OCI-LY1 (cell line): ENCODE measurements around the gene CTPS1.

Source experiments
- H2AFZ ChIP-seq: fragments of 200-600 bp; sonication (generic), shearing (Covaris generic); 2 replicates; pipeline ENCODE4 v1.6.0; 2014; ENCODE audit warnings: antibody characterized with exemption, mild to moderate bottlenecking, low read length
- H3F3A ChIP-seq: fragments of 200-600 bp; sonication (generic), shearing (Covaris generic); 2 replicates; pipeline ENCODE4 v1.6.0; 2014; ENCODE audit warnings: mild to moderate bottlenecking, antibody characterized with exemption, low read length, moderate library complexity; ENCODE audit not compliant: insufficient read depth
- H3K27ac ChIP-seq: fragments of 200-600 bp; sonication (generic); 2 replicates; pipeline ENCODE4 v1.5.1; 2014; ENCODE audit warnings: low read length, mixed run types, mild to moderate bottlenecking, low read depth; ENCODE audit not compliant: poor library complexity, severe bottlenecking
- H3K27me3 ChIP-seq: fragments of 200-600 bp; sonication (generic); 2 replicates; pipeline ENCODE4 v1.6.0; 2014; ENCODE audit warnings: antibody characterized with exemption, mild to moderate bottlenecking, low read length, moderate library complexity; ENCODE audit not compliant: insufficient read depth
- H3K36me3 ChIP-seq: fragments of 200-600 bp; sonication (generic); 2 replicates; pipeline ENCODE4 v1.6.1; 2014; ENCODE audit warnings: mild to moderate bottlenecking, antibody characterized with exemption, low read length, moderate library complexity, mixed read lengths; ENCODE audit not compliant: insufficient read depth
- H3K4me1 ChIP-seq: fragments of 200-600 bp; sonication (generic); 2 replicates; pipeline ENCODE4 v1.5.1; 2014; ENCODE audit warnings: mild to moderate bottlenecking, low read length, moderate library complexity; ENCODE audit not compliant: insufficient read depth, severe bottlenecking
- H3K4me2 ChIP-seq: fragments of 200-600 bp; sonication (generic), shearing (Covaris generic); 2 replicates; pipeline ENCODE4 v1.6.1; 2014; ENCODE audit warnings: low read length
- H3K4me3 ChIP-seq: fragments of 200-600 bp; sonication (generic); 2 replicates; pipeline ENCODE4 v1.5.1; 2014; ENCODE audit warnings: low read length, low read depth, mild to moderate bottlenecking, mixed read lengths; ENCODE audit not compliant: poor library complexity, severe bottlenecking
- H3K79me2 ChIP-seq: fragments of 200-600 bp; shearing (Covaris generic); 2 replicates; pipeline ENCODE4 v1.6.1; 2016; ENCODE audit warnings: mixed run types, low read length, mixed read lengths; ENCODE audit not compliant: insufficient read depth
- H3K9ac ChIP-seq: fragments of 200-600 bp; sonication (generic), shearing (Covaris generic); 2 replicates; pipeline ENCODE4 v1.6.1; 2014; ENCODE audit warnings: mild to moderate bottlenecking, low read length, mixed read lengths
- H3K9me2 ChIP-seq: fragments of 200-600 bp; sonication (generic), shearing (Covaris generic); 2 replicates; pipeline ENCODE4 v1.6.1; 2014; ENCODE audit warnings: low read depth, mild to moderate bottlenecking, low read length, mixed read lengths
- H3K9me3 ChIP-seq: fragments of 200-600 bp; shearing (Covaris generic); 2 replicates; pipeline ENCODE4 v1.6.1; 2014; ENCODE audit warnings: low read length, mixed read lengths
- H4K20me1 ChIP-seq: fragments of 200-600 bp; sonication (generic), shearing (Covaris generic); 2 replicates; pipeline ENCODE4 v1.6.0; 2016; ENCODE audit warnings: mild to moderate bottlenecking, low read length; ENCODE audit not compliant: insufficient read depth
- CTCF ChIP-seq: fragments of 200-600 bp; sonication (generic), shearing (Covaris generic); IDR thresholded peaks from 2 replicates; pipeline ENCODE4 v1.5.1; 2017; ENCODE audit warnings: mild to moderate bottlenecking, antibody characterized with exemption, low read length, moderate library complexity, mixed read lengths
- EZH2 ChIP-seq: fragments of 200-600 bp; sonication (generic), shearing (Covaris generic); IDR thresholded peaks from 2 replicates; pipeline ENCODE4 v1.8.0; 2017; ENCODE audit warnings: borderline replicate concordance, mixed run types, mild to moderate bottlenecking, antibody characterized with exemption, low read length, moderate library complexity, mixed read lengths

CTPS1 gene

DNA sequence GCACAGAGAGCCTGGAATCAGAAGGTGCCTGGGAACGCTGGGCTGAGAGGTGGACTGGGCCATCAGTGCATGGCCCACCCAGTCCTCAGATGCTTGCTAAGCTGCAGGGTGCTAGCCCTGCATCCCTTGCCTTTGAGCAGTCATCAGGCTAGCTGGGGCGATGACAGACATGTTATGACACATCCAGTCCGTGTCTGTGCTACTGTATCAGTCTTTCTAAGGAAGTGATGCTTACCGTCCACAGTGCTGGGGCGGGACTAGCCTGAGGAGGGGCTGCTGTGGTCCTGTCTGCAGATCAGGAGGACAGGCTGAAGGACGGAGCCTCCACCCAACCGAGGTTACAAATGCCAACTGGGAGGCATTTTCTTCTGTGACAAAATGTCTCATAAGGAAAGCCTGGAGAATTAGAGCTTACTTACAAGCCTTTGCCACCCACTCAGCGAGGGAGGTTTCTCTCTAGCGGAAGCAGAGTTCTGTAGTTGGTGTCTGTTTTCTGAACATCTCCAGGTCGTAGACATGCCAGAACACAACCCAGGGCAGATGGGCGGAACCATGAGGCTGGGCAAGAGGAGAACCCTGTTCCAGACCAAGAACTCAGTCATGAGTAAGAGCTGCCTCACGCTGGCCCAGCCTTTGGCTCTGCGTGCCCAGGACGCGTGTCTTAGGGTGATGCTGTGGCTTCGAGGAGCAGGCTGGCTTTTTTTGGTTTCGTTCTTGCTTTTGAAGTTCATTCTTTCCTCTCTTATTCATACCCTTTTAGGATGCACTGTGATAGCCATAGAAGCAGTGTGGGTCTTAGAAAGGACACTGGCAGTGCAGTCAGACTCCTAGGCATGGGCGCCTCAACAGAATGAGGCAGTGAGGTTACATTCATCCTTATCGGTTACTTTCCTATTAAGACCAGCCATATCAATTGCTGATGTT lies 27.7 kb downstream of the CTPS1 start:
- Histone ChIP-seq H3K4me2 (no peak overlapping the region), H3K4me1 (peaks cover 18% of the 10 kb centered on the region)

GRCh38 chr1:41009466-41009865 lies 30.0 kb downstream of the CTPS1 start:
- no peak overlapping the region for H3K4me3 ChIP-seq
- H3K79me2 ChIP-seq, result no peaks in the 10 kb centered on the region
- no peak overlapping the region for H3K4me2 ChIP-seq
- no peak overlapping the region for H3K27ac ChIP-seq
- no peaks in the 10 kb centered on the region for H3K9me2 ChIP-seq
- no peaks in the 10 kb centered on the region for H3K4me1 ChIP-seq
- H3F3A ChIP-seq, result no peaks in the 10 kb centered on the region
- no peaks in the 10 kb centered on the region for H3K9me3 ChIP-seq
- no peak overlapping the region for H3K9ac ChIP-seq
- no peak for TF ChIP-seq CTCF
- TF ChIP-seq EZH2, result no peak
- H3K27me3 ChIP-seq, result no peaks in the 10 kb centered on the region
- H3K36me3 ChIP-seq, result peaks cover 98% of the 10 kb centered on the region
- no peak overlapping the region for H2AFZ ChIP-seq
- no peaks in the 10 kb centered on the region for H4K20me1 ChIP-seq

More for the DNA sequence above, 27.7 kb downstream of the CTPS1 start:
- no peak for TF ChIP-seq EZH2
- TF ChIP-seq CTCF, result no peak
- Histone ChIP-seq H3K36me3 (peaks cover 98% of the 10 kb centered on the region), H3F3A (0 out of 2 replicates have a peak, but pooled peaks cover 6% of the 10 kb centered on the region), H3K27me3 (no peaks in the 10 kb centered on the region), H3K79me2 (no peaks in the 10 kb centered on the region), H3K9me2 (no peaks in the 10 kb centered on the region), H2AFZ (no peak overlapping the region), H3K9ac (no peak overlapping the region), H4K20me1 (no peaks in the 10 kb centered on the region), H3K27ac (no peak overlapping the region), H3K4me3 (no peak overlapping the region), H3K9me3 (no peaks in the 10 kb centered on the region)

DNA sequence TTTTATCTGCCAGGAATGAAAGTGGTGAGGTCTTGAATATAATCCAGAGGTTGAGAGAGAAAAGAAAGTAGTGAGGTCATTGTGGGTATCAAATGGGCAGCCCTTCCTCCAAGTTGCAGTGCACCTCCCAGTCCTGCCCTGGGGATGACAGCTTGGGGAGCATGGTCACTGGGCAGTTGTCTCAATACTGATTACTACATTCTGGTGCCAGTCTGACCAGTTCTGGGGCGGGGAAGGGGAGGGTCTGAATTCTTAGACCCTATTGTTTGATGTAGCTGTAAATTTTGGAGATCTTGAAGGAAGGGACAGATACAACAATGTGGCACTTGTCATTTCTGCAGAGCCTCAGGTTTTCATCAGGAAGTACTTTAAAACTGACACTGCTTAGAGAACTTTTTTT lies 30.8 kb downstream of the CTPS1 start:
- TF ChIP-seq EZH2, result no peak
- no peak for TF ChIP-seq CTCF
- Histone ChIP-seq H3K4me2 (no peak overlapping the region), H4K20me1 (no peaks in the 10 kb centered on the region), H2AFZ (no peak overlapping the region), H3K36me3 (peaks cover 98% of the 10 kb centered on the region), H3K4me1 (no peaks in the 10 kb centered on the region), H3K9me3 (no peaks in the 10 kb centered on the region), H3F3A (no peaks in the 10 kb centered on the region), H3K9ac (no peak overlapping the region), H3K27ac (no peak overlapping the region), H3K4me3 (no peak overlapping the region), H3K27me3 (no peaks in the 10 kb centered on the region), H3K79me2 (no peaks in the 10 kb centered on the region), H3K9me2 (no peaks in the 10 kb centered on the region)
